GM21360 (cell line): Measurements from ENCODE around the gene VIPR1.
"Not testable (repeated sequence)": the region's sequence is repeated elsewhere in the genome, so short reads cannot be mapped to it uniquely, and the experiment has no call there.

Experiments used
- ATAC-seq: cut with Tn5 transposase; IDR thresholded peaks from one replicate; pipeline ENCODE4 v1.9.1; 2021; ENCODE audit warnings: mild to moderate bottlenecking, moderate library complexity; ENCODE audit not compliant: unreplicated experiment

Gene VIPR1

GRCh38 chr3:42531470-42531869 is 29.0 kb downstream of the VIPR1 start:
- no peak for ATAC-seq

- ATAC-seq, result no peak
Observed at GRCh38 chr3:42532229-42532628, 29.8 kb downstream of the VIPR1 start.

GRCh38 chr3:42533161-42533897 is 30.9 kb downstream of the VIPR1 start:
- ATAC-seq, result no peak

DNA sequence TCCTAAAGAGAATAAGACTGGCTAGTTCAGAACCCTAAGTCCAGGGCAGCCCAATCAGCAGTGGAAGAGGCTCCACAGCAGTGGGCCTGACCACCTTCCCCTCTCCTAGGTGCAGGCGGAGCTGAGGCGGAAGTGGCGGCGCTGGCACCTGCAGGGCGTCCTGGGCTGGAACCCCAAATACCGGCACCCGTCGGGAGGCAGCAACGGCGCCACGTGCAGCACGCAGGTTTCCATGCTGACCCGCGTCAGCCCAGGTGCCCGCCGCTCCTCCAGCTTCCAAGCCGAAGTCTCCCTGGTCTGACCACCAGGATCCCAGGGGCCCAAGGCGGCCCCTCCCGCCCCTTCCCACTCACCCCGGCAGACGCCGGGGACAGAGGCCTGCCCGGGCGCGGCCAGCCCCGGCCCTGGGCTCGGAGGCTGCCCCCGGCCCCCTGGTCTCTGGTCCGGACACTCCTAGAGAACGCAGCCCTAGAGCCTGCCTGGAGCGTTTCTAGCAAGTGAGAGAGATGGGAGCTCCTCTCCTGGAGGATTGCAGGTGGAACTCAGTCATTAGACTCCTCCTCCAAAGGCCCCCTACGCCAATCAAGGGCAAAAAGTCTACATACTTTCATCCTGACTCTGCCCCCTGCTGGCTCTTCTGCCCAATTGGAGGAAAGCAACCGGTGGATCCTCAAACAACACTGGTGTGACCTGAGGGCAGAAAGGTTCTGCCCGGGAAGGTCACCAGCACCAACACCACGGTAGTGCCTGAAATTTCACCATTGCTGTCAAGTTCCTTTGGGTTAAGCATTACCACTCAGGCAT is 33.7 kb downstream of the VIPR1 start:
- no peak for ATAC-seq

- ATAC-seq, result no peak
Observed at GRCh38 chr3:42537350-42537749, 34.9 kb downstream of the VIPR1 start.

DNA sequence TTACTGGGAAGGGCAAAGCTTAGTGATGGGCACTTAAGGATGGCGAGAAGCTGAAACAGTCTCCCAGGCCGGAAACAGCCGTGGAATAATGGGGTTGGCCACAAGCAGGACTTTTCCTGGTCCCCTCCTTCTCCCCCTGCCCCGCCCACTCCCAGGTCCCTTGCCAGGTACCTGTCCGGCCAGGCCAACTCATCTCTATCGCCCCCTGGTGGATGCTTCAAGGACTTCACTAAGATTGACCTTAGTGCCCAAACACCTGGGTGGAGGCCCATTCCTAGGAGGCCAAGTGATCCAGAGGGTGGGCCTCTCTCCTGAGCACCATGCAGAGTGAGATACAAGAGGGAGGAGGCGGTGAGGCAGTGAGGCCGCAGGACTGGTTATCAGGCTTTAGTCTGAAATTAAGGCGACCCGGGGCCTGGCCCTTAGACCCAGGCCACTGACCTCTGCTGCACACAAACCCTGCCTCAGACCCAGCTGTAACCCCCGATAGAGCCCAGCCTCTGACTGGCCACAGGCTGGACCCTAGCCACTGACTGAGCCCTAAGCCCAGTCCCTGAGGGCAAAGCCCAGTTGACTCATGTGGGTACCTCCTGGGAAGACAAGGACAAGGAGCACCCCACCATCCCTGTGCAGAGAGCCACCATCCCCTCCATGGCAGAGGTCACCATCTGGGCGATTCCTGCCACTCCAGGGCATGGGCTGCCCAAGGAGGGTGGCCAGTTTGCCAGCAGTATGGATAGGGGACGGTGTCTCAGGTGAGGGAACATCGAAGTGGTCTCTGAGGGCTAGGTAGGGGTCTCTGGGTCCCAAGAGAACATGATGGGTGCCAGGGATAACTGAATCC is 37.6 kb downstream of the VIPR1 start:
- ATAC-seq, result no peak

DNA sequence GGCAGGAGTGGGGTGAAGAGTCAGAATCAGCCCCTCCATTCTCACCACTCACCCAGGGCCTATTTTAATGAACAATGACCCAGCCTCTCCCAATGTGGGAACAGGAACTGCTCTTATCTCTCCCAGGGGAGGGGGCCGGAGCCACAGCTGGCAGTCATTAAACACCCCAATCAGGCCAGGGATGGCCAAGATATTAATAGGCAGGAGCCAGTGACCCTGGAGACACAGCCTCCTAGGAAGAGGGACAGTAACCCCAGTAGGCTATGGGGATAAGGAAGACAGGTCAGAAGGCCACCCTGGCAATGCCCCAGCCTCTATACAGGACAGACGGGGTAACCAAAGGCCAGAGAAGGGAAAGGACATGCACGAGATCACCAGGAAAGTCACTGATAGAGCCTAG is 38.6 kb downstream of the VIPR1 start:
- no peak for ATAC-seq

DNA sequence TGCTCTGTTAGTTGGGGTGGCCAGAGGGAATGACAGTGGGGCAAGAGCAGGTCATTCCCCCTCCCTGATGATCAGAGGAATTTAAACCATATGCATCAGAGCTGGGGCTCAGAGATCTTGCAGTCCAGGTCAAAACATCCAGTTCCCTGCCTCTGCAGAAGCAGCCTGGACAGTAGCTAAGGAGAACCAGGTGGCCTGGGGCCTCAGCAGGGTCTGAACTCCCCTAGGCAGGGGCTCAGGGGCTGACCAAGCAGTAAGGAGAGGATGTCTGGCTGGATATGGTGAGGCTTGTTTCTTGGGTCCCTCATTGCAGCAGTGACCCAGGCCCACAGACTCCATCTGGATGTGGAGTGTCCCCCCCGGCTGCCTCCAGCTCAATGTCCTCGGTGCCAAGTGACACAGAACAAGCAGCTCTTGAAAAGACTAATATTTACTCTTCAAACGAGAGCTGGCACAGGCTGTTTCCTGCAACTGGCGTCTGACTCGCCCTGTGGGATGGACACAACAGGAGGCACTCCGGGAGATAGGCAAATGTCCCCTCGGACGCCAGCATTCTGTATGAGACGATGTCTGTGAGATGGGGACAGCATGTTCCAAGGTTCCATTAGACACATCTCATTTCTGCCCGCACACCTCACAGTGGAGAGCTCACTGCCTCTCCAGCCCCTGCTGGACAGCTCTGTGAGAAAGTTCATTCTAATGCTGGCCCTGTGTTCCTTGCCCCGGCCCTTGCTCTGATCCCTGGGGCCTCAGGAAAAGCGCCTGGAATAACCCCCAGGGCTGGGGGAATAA is 42.2 kb downstream of the VIPR1 start:
- no peak for ATAC-seq

- ATAC-seq, result no peak
Observed at GRCh38 chr3:42545284-42545900, 42.9 kb downstream of the VIPR1 start.

GRCh38 chr3:42546691-42547213 is 44.3 kb downstream of the VIPR1 start:
- no peak for ATAC-seq

DNA sequence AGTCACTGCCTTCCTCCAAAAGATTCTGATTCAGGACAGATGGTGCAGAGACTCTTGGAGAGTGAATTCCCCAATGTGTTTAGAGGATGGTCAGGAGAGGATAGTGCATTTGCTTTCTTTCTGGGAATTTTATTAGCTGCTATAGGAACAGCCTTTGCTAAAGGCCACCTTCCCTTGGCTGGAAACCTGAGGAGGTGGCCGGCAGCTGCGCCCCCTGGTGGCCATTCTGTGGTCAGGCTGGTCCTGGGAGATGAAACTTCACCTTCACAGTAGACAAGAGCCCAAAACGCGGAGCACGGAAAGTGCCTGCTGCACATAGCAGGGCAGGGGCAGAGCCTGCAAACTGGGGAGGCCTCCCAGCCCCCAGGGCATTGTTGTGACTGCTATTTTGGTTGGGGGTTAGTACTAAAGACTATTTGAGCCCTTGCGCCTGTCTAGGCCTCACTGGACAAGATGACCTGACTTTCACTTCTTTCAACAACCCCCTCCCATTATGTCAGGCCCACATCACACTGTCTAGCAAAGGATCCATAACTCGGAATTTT is 45.0 kb downstream of the VIPR1 start:
- ATAC-seq, result no peak

DNA sequence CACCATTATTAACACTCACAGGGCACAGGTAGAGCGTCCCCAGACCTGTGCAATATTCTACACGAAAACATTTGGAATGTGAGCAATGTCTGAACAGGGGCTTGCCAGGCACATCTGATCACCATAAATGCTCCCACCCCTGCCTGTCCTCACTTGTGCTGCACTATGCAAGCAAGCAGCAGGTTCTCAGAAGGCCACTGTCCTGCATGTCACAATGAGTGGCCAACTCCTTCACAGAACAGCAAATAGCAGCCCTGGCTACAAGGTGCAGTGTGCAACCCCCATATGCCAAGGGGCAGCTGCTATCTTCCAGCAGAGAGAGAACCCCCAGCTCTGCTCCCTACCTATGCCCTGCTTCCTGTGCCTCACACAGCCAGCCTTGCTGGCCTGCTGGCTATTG is 46.7 kb downstream of the VIPR1 start:
- no peak for ATAC-seq

GRCh38 chr3:42550250-42550649 is 47.8 kb downstream of the VIPR1 start:
- ATAC-seq, result no peak

DNA sequence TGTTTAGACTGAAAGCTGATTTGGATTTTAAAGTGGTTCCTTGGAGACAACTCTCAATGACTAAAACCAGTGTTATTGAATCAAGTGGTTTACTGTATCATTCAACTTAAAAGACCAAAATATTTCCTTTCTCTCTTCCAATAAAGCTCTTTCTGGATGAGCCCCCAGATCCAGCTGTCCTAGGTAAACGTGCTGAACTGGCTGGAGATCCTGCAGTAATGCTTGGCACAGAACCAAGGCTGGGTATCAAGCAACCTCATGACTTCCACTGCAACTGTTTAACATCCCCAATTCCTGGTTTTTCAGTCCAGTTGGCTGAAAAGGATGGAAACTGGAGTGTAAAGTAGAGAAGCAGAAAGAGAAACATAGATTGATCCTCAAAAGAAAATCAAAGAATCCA is 50.4 kb downstream of the VIPR1 start:
- ATAC-seq, result no peak

DNA sequence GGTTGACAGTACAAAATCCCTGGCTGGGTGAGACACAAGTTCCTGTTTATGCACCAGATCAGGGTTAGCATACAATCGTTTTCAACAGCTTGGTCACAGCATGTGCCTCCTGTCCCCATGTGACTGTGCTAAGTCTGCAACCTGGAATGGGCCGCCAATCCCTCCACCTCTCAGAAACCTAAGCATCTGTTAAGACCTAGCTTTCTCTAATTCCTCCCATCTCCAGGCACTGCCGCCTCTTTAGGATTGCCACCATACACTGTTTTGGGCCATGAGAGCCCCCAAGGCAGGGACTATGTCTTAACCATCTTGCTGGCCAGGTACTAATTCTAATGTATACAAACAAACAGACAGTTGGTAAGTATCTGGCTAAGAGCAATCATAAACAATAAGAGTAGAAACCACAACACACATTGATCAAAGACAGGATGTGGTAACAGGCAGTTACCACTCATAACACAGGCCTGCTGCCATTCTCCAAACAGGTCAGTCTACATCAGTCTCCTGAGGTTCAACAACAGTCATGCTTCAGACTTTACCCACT is 53.7 kb downstream of the VIPR1 start:
- no peak for ATAC-seq

- not testable (repeated sequence) for ATAC-seq
Observed at GRCh38 chr3:42556817-42557216, 54.4 kb downstream of the VIPR1 start.

DNA sequence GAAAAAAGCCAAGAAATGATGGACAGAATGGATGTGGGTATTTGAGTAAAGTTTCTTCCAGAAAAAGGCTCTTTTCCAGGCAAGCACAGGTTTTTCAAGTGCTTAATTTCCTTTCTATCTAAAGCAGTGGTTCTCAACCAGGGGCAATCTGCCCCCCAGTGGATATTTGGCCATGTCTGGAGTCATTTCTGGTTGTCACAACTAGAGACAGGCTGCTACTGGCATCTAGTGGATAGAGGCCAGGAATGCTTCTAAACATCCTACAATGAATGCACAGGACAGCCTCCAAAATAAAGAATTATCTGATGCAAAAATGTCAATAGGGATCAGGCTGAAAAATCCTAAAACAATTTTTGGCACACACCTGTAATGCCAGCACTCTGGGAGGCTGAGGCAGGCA is 55.4 kb downstream of the VIPR1 start:
- no peak for ATAC-seq

DNA sequence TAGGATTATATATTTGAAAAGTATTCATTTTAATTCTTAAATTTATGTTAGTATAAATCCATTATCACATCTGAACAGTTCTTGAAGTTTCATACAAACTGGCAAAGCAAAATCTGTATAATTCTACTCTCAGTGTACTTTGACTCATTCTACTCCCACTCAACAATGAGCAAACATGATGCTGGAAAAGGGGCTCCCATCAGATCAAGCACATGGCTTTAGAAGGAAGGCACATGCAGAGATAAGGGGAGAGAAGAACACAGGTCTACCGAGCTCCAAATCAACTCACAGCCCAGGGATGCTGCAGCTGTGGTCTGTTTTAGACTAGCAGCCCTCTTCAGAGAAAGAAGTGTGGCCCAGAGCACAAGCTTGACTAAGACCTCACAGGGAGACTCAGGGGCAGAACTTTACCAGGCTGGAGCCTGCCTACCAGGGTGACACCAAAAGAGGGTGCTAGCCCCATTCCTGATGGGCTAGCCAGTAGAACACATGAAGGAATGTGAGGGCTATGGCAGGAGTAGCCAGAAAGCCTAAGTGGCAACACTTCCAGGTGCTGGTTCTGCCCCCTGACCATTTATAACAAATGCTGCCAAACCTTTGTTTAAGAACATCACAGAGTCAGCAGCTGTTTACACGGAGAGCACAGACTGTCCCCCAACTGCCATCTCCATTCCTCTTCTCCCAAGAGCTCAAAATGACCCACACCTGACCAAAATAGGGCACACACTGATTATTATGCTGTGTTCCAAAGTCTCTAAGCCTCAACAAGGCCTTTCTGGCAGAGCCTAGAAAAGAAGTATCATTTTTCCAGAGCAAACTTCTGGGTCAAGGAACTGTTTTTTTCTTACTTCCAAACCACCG is 59.8 kb downstream of the VIPR1 start:
- no peak for ATAC-seq
